H7 (cell line): ENCODE results near the gene GUCY2D. TPM values are rescaled to one million over a fixed set of nuclear protein-coding genes. Genes with fewer than 3 reads are reported as not detected.
"Not testable (repeated sequence)": the region's sequence is repeated elsewhere in the genome, so short reads cannot be mapped to it uniquely, and the experiment has no call there.

Experiments used
- DNase-seq: peaks from one replicate; pipeline ENCODE4 v3.0.0; 2012
- H3K27me3 ChIP-seq: 2 replicates; pipeline ENCODE4 v1.6.0; 2011; ENCODE audit warnings: mild to moderate bottlenecking, low read length; ENCODE audit not compliant: control insufficient read depth, insufficient read depth
- H3K36me3 ChIP-seq: replicated peaks from 2 replicates; pipeline ENCODE4 v1.5.1; 2011; ENCODE audit warnings: low read length; ENCODE audit not compliant: control insufficient read depth, insufficient read depth
- H3K4me3 ChIP-seq: 2 replicates; pipeline ENCODE4 v1.5.1; 2011; ENCODE audit warnings: low read depth, mild to moderate bottlenecking, control low read depth, low read length, moderate library complexity; ENCODE audit not compliant: insufficient read depth
- total RNA-seq: library from RNA; depleted of rRNA; stranded (reverse); fragments of >200 nt; shearing (Covaris generic); gene quantifications from 2 replicates; pipeline ENCODE4 v1.2.3, GENCODE V29; 2014; rRNA removed

The GUCY2D gene
- total RNA-seq, result not detected in 2 replicates

GRCh38 chr17:8001976-8002720 is at the start of gene GUCY2D:
GUCY2D (plus strand) TSS chr17:8002615; CDS start chr17:8003048, 433 bp downstream.
- H3K36me3 ChIP-seq, result no peaks in the 10 kb centered on the region
- H3K27me3 ChIP-seq, result peaks cover 34% of the 10 kb centered on the region
- H3K4me3 ChIP-seq, result peak within 1 kb of the TSS; percentile 28; the same call in 1 of the 2 replicates
- peak; percentile 67 for DNase-seq

- H3K36me3 ChIP-seq, DNase-seq, H3K27me3 ChIP-seq, H3K4me3 ChIP-seq: not testable (repeated sequence)
Observed at GRCh38 chr17:7953266-7953665, 49.1 kb upstream of the GUCY2D start.

GRCh38 chr17:7955414-7956227 is 46.8 kb upstream of the GUCY2D start:
- H3K36me3 ChIP-seq, result no peaks in the 10 kb centered on the region
- no peak for DNase-seq
- H3K4me3 ChIP-seq, result no peak overlapping the region

GRCh38 chr17:7956228-7956965 is 46.0 kb upstream of the GUCY2D start:
- Histone ChIP-seq H3K4me3 (no peak overlapping the region), H3K27me3 (no peaks in the 10 kb centered on the region), H3K36me3 (no peaks in the 10 kb centered on the region)
- DNase-seq, result no peak

More at GRCh38 chr17:7955414-7956227, 46.8 kb upstream of the GUCY2D start:
- no peaks in the 10 kb centered on the region for H3K27me3 ChIP-seq

- H3K4me3 ChIP-seq, result no peak overlapping the region
- H3K27me3 ChIP-seq, result no peaks in the 10 kb centered on the region
- H3K36me3 ChIP-seq, result no peaks in the 10 kb centered on the region
- DNase-seq, result no peak
Observed at GRCh38 chr17:7959503-7960253, 42.7 kb upstream of the GUCY2D start.

GRCh38 chr17:7961421-7961820 is 41.0 kb upstream of the GUCY2D start:
- H3K27me3 ChIP-seq, result no peaks in the 10 kb centered on the region
- DNase-seq, result no peak
- H3K4me3 ChIP-seq, result no peak overlapping the region
- H3K36me3 ChIP-seq, result no peaks in the 10 kb centered on the region

- Histone ChIP-seq H3K4me3 (no peak overlapping the region), H3K27me3 (no peaks in the 10 kb centered on the region), H3K36me3 (no peaks in the 10 kb centered on the region)
- no peak for DNase-seq
Observed at GRCh38 chr17:7967751-7968150, 34.7 kb upstream of the GUCY2D start.

GRCh38 chr17:7969433-7969832 is 33.0 kb upstream of the GUCY2D start:
- DNase-seq, result no peak
- Histone ChIP-seq H3K27me3 (no peaks in the 10 kb centered on the region), H3K36me3 (no peaks in the 10 kb centered on the region), H3K4me3 (no peak overlapping the region)

GRCh38 chr17:7971651-7972050 is 30.8 kb upstream of the GUCY2D start:
- no peak for DNase-seq
- no peaks in the 10 kb centered on the region for H3K27me3 ChIP-seq
- no peaks in the 10 kb centered on the region for H3K36me3 ChIP-seq
- no peak overlapping the region for H3K4me3 ChIP-seq

GRCh38 chr17:7972131-7972785 is 30.2 kb upstream of the GUCY2D start:
- Histone ChIP-seq H3K27me3 (no peaks in the 10 kb centered on the region), H3K36me3 (no peaks in the 10 kb centered on the region), H3K4me3 (no peak overlapping the region)
- no peak for DNase-seq

GRCh38 chr17:7974638-7975131 is 27.7 kb upstream of the GUCY2D start:
- H3K4me3 ChIP-seq, result no peak overlapping the region
- no peak for DNase-seq
- H3K27me3 ChIP-seq, result no peaks in the 10 kb centered on the region
- no peaks in the 10 kb centered on the region for H3K36me3 ChIP-seq

- Histone ChIP-seq H3K36me3 (no peaks in the 10 kb centered on the region), H3K27me3 (no peaks in the 10 kb centered on the region), H3K4me3 (no peak overlapping the region)
- DNase-seq, result no peak
Observed at GRCh38 chr17:7977039-7977438, 25.4 kb upstream of the GUCY2D start.

GRCh38 chr17:7977805-7978204 is 24.6 kb upstream of the GUCY2D start:
- Histone ChIP-seq H3K36me3 (no peaks in the 10 kb centered on the region), H3K4me3 (no peak overlapping the region), H3K27me3 (no peaks in the 10 kb centered on the region)
- no peak for DNase-seq
